ENCODE results near the gene NFATC2. TPM values are rescaled to one million over a fixed set of nuclear protein-coding genes. Genes with fewer than 3 reads are reported as not detected.

The NFATC2 gene
- total RNA-seq, 1 experiment from 2014 or later, result 0.61 TPM

GRCh38 chr20:51532577-51533191 lies 9.8 kb downstream of the NFATC2 start:
- TF ChIP-seq CTCF (conservative IDR thresholded peaks at IDR 0.05), result no peak
- Histone ChIP-seq H3K79me1 (ENCODE audit: insufficient read depth, low read depth, low read length, poor library complexity, severe bottlenecking) (no peaks in the 10 kb centered on the region), H3K4me1 (ENCODE audit: insufficient read depth, low read length) (no peaks in the 10 kb centered on the region), H4K8ac (replicated peaks; ENCODE audit: insufficient read length, low read depth, low read length) (no peak overlapping the region), H2BK120ac (ENCODE audit: low read depth, low read length, poor library complexity, severe bottlenecking) (no peak overlapping the region), H3K4ac (ENCODE audit: low read depth, low read length) (no peak overlapping the region), H2AK5ac (ENCODE audit: insufficient read length, low read length) (no peak overlapping the region), H2BK12ac (ENCODE audit: insufficient read length, low read depth, low read length) (no peak overlapping the region), H3K56ac (ENCODE audit: insufficient read length, low read depth, low read length) (no peak overlapping the region), H2AFZ (ENCODE audit: low read length) (no peak overlapping the region), H3K14ac (ENCODE audit: insufficient read depth, low read length) (no peak overlapping the region), H3K9me3 (ENCODE audit: control insufficient read depth, low read depth, low read length) (no peaks in the 10 kb centered on the region), H3K27ac (ENCODE audit: insufficient read length, low read depth, low read length) (no peak overlapping the region), H3K4me2 (ENCODE audit: insufficient read depth, insufficient read length, low read length) (no peak overlapping the region), H3K27me3 (ENCODE audit: insufficient read depth, low read length) (no peaks in the 10 kb centered on the region), H3K23ac (ENCODE audit: insufficient read length, low read depth, low read length) (no peak overlapping the region), H4K91ac (ENCODE audit: insufficient read length, low read depth, low read length) (no peak overlapping the region), H2BK5ac (ENCODE audit: insufficient read length, low read length) (no peak overlapping the region), H3K18ac (ENCODE audit: insufficient read length, low read depth, low read length) (no peak overlapping the region), H4K5ac (ENCODE audit: insufficient read length, low read depth, low read length) (no peak overlapping the region), H3K79me2 (ENCODE audit: insufficient read depth, low read length) (no peaks in the 10 kb centered on the region), H2BK15ac (ENCODE audit: low read depth, low read length) (no peak overlapping the region), H3T11ph (ENCODE audit: low read length) (no peak overlapping the region), H3K23me2 (ENCODE audit: insufficient read length, low read depth, low read length, poor library complexity, severe bottlenecking) (no peaks in the 10 kb centered on the region), H4K20me1 (ENCODE audit: control insufficient read depth, insufficient read depth, insufficient read length) (no peaks in the 10 kb centered on the region), H2BK20ac (ENCODE audit: low read depth, low read length, poor library complexity, severe bottlenecking) (no peak overlapping the region), H3K9ac (ENCODE audit: extremely low read depth, insufficient read length, low read length) (no peak overlapping the region)
- peaks cover 3% of the 10 kb centered on the region; the same call in 1 of the 2 replicates for H3K27me3 Mint-ChIP-seq (ENCODE audit: low read depth)
- no peak overlapping the region; a peak in 1 of 7 replicates for H3K27ac Mint-ChIP-seq
- no CpG with 5 or more reads among the region's 24 CpGs for WGBS (ENCODE audit: extremely low coverage, insufficient read length, low lambda C conversion rate)
- DNase-seq, result no peak
- no peaks in the 10 kb centered on the region for H3K9me3 Mint-ChIP-seq
- no peaks in the 10 kb centered on the region for H3K36me3 Mint-ChIP-seq (ENCODE audit: insufficient read depth in 1 of 3, low read depth in 3 of 3)
- no peak overlapping the region for H3K4me3 Mint-ChIP-seq
- H3K4me1 Mint-ChIP-seq, result no peaks in the 10 kb centered on the region
